ENCODE results near the gene VPS11.

The VPS11 gene

DNA sequence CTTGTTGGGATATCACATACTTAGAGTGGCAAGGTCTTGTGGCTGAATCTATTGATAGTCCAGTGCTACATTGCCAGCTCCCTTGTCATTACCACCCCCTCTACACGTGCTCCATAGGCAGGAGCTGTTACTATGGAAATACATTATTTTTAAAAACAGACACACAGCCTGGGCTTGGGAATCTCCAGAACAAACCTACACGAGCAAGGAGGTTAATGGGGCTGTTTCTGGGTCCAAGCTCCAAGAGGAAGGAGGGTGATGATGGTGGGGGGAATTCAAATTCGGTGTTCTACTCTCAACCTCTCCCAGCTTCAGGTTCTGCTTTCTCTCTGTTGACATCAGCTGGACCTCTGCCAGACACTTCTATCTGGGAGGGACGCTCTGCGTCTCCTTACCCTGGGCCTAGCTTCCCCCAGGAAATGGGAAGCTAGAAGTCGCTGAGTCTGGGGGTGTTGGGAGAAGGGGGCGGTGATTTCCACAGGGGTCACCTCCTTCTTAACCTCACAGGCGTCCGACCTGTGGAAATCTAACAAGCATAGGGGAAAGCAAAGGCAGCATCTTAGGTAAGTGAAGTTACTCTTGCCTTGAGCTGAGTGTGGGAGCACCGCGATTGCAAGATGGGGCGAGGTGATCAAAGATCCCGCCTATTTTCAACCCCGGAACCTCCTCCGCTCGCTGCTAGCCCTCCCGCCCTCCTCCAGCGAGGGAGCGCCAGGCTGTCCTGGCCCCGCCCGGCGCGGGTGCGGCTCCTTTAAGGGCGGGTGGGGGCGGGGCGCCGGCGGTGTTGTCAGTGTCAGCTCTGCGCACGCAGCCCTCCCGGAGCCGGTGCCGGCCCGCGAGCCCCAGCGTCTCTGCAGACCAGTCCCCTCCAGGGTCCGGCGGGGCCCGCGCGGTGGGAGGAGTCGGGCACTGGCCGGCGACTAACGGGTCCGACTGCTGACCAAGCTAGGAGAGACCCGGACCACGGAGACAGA lies 39.2 kb downstream of the VPS11 start, which contains the start of gene C2CD2L:
Gene C2CD2L (plus strand): TSS at position 781 of the 974 bp plus-strand sequence. CDS start 398 bp downstream, outside the sequence.
- TF ChIP-seq, protein P1, sequence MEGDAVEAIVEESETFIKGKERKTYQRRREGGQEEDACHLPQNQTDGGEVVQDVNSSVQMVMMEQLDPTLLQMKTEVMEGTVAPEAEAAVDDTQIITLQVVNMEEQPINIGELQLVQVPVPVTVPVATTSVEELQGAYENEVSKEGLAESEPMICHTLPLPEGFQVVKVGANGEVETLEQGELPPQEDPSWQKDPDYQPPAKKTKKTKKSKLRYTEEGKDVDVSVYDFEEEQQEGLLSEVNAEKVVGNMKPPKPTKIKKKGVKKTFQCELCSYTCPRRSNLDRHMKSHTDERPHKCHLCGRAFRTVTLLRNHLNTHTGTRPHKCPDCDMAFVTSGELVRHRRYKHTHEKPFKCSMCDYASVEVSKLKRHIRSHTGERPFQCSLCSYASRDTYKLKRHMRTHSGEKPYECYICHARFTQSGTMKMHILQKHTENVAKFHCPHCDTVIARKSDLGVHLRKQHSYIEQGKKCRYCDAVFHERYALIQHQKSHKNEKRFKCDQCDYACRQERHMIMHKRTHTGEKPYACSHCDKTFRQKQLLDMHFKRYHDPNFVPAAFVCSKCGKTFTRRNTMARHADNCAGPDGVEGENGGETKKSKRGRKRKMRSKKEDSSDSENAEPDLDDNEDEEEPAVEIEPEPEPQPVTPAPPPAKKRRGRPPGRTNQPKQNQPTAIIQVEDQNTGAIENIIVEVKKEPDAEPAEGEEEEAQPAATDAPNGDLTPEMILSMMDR (IDR thresholded peaks at IDR 0.05): no peak

DNA sequence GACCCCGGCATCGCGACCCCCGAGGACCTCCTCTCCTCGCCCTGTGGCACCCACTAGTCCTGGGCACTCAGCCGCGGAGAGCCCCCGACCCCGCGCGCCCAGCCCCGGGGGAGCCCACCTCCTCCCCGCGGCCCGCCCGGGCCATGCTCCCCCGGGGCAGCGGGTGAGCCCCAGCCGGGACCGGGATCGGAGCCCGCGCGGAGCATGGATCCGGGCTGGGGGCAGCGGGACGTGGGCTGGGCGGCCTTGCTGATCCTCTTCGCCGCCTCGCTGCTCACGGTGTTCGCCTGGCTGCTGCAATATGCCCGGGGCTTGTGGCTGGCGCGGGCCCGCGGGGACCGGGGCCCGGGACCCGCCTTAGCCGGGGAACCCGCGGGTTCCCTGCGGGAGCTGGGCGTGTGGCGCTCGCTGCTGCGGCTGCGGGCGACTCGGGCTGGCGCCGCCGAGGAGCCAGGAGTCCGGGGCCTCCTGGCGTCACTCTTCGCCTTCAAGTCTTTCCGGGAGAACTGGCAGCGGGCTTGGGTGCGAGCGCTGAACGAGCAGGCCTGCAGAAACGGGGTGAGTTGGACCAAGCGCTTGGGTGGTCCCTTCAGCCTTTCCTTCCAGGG lies 40.0 kb downstream of the VPS11 start:
- TF ChIP-seq, protein P1 (IDR thresholded peaks at IDR 0.05): no peak

DNA sequence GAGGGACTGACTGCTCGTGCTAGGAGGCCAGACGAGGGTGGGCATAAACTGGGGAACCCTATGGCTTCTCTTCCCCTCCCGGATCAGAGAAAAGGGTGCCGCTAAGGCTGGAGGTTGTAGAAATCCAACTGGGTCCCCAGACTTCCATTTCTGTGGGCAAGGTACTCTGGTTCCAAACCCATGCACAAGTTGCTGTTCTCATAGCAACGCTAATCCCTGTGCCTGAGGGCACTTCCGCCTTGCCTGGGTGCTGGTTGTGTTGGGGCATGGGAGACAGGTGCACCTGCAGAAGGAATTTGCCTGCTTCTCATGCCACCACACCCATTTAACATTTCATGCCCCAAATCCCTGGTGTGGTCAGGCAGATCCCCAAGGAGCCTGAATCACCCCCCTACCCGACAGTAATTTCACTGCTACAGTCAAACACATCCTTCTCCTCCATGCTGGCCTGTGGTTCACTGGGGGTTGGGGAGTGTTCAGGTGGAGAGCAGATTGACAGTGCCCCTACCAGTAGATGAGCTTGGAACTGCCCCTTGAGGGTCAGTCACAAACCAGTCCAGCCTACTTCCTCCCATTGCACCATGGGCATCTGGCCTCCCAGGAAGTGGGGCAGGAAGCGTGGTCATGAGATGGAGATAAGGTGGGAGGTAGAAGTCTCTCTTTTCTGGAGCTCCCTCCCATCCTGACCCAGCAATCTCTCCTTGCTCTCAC lies 40.7 kb downstream of the VPS11 start:
- TF ChIP-seq, protein P1 (IDR thresholded peaks at IDR 0.05): no peak

DNA sequence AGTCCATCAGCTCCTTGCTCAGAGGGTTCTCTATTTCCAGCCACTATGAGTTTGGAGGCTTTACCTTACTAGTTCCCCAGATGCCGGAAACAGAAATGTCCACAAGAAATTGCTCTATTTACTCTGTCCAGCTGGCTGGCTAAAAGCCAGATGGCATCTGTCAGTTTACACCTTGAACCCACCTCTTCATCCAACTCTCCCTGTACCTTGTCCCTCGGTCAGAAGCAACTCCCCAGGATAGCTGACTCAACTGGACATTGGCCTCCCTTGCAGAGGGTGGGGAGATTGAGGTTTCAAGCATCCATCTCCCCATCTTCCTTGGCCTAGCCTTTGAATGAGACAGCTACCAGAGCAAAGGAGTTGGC lies 41.2 kb downstream of the VPS11 start:
- TF ChIP-seq, protein P1 (IDR thresholded peaks at IDR 0.05): no peak

DNA sequence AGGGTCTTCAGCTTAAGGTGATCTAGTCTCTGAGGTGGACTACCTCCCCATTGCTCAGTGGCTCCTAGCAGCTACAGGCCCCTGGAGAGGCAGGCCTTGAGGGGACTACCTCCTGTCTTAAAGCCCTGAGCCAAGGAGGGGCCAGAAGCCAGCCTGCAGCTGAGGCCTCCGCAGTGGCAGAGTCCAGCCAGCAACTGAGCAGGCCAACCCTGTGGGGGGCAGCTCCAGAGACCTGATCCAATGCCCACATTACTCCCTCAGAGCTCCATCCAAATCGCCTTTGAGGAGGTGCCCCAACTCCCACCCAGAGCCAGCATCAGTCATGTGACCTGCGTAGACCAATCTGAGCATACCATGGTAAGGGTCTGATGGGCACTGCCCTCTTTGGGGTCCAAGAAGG lies 42.2 kb downstream of the VPS11 start:
- TF ChIP-seq, protein P1 (IDR thresholded peaks at IDR 0.05): no peak

DNA sequence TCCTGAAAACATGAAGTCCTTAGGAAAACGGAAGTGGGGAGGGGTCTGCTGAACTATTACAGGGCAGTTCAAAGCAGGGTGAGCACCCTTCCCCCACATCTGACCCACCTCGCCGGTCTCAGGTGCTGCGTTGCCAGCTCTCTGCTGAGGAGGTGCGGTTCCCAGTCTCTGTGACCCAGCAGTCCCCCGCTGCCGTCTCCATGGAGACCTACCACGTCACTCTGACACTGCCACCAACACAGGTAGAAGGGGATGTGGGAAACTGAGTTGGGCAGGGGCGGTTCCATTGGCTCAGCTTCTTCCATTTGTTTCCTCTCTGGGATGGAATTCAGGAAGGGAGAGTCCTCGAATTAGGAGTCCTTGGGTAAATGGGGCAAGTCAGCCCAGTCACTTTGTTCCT lies 42.8 kb downstream of the VPS11 start:
- TF ChIP-seq, protein P1 (IDR thresholded peaks at IDR 0.05): no peak

DNA sequence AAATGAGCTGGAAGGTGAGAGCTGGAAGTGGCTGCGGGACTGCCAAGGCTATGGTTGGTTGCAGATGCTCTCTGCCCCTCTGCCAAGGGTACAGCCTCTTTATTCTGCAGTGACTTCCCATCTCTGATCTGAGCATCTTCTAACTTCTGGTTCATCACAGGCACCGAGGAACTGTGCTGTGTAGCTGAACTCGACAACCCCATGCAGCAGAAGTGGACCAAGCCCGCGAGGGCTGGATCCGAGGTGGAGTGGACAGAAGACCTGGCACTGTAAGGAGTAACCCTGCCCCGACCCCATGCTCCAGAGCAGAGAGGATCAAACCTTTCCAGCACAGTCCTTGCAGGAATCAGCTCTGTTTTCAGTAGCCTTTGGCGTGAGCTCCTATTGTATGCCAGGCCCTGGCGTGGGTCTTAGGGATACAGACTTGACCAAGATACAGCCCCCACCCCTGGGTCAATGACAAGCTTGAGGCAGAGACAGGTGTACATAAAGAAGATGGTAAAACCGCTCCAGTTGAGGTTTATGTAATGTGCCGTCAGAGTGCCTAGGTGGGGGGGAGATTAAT lies 43.8 kb downstream of the VPS11 start:
- TF ChIP-seq, protein P1 (IDR thresholded peaks at IDR 0.05): no peak
